SU-DHL-6 (cell line): ENCODE results near the gene GYPB.
"Not testable (repeated sequence)": the region's sequence is repeated elsewhere in the genome, so short reads cannot be mapped to it uniquely, and the experiment has no call there.

ENCODE experiments used
- H2AFZ ChIP-seq: fragments of 200-600 bp; sonication (generic); 2 replicates; pipeline ENCODE4 v1.6.1; 2014; ENCODE audit warnings: low read depth, mild to moderate bottlenecking, moderate library complexity, mixed read lengths, antibody characterized with exemption, low read length; ENCODE audit not compliant: severe bottlenecking
- H3F3A ChIP-seq: fragments of 200-600 bp; shearing (Covaris generic); 2 replicates; pipeline ENCODE4 v1.6.0; 2016; ENCODE audit warnings: antibody characterized with exemption, mild to moderate bottlenecking; ENCODE audit not compliant: insufficient read depth
- H3K27ac ChIP-seq: fragments of 200-600 bp; sonication (generic); 2 replicates; pipeline ENCODE4 v1.5.1; 2016; ENCODE audit warnings: low read depth, mild to moderate bottlenecking, low read length, moderate library complexity, mixed read lengths
- H3K27me3 ChIP-seq: fragments of 200-600 bp; sonication (generic), shearing (Covaris generic); 2 replicates; pipeline ENCODE4 v1.6.0; 2014; ENCODE audit warnings: mild to moderate bottlenecking, low read length
- H3K36me3 ChIP-seq: fragments of 200-600 bp; sonication (generic); 2 replicates; pipeline ENCODE4 v1.6.1; 2014; ENCODE audit warnings: mild to moderate bottlenecking, low read length, mixed read lengths
- H3K4me2 ChIP-seq: fragments of 300-600, 200-600 bp; shearing (Covaris generic), sonication (generic); 2 replicates; pipeline ENCODE4 v1.6.0; 2014; ENCODE audit warnings: low read length, low read depth, mild to moderate bottlenecking; ENCODE audit not compliant: poor library complexity, severe bottlenecking
- H3K4me3 ChIP-seq: fragments of 200-600 bp; sonication (generic); 2 replicates; pipeline ENCODE4 v1.5.1; 2014; ENCODE audit warnings: antibody characterized with exemption, low read length, mild to moderate bottlenecking, mixed read lengths; ENCODE audit not compliant: insufficient read depth, poor library complexity, severe bottlenecking
- H3K79me2 ChIP-seq: fragments of 200-600 bp; sonication (generic); 2 replicates; pipeline ENCODE4 v1.6.1; 2014; ENCODE audit warnings: mild to moderate bottlenecking, low read length, moderate library complexity; ENCODE audit not compliant: insufficient read depth
- H3K9ac ChIP-seq: fragments of 200-600 bp; sonication (generic); 2 replicates; pipeline ENCODE4 v1.7.0; 2014; ENCODE audit warnings: mild to moderate bottlenecking, low read length
- H3K9me2 ChIP-seq: fragments of 200-600 bp; sonication (generic); replicated peaks from 2 replicates; pipeline ENCODE4 v1.6.1; 2014; ENCODE audit warnings: low read length; ENCODE audit not compliant: insufficient read depth
- H3K9me3 ChIP-seq: fragments of 200-600 bp; sonication (generic); 2 replicates; pipeline ENCODE4 v1.6.1; 2014; ENCODE audit warnings: low read length, mixed read lengths; ENCODE audit not compliant: insufficient read depth
- H4K20me1 ChIP-seq: fragments of 200-600 bp; sonication (generic); 2 replicates; pipeline ENCODE4 v1.6.1; 2014; ENCODE audit warnings: low read depth, mild to moderate bottlenecking, antibody characterized with exemption, low read length, moderate library complexity, mixed read lengths

Gene GYPB

GRCh38 chr4:144049495-144050424 lies 30.6 kb upstream of the GYPB start:
- not testable (repeated sequence) for H3K9me3 ChIP-seq, H4K20me1 ChIP-seq, H3K4me2 ChIP-seq, H3K27me3 ChIP-seq, H3K9me2 ChIP-seq, H2AFZ ChIP-seq, H3K27ac ChIP-seq, H3K4me3 ChIP-seq, H3K9ac ChIP-seq, H3K79me2 ChIP-seq, H3F3A ChIP-seq, H3K36me3 ChIP-seq

GRCh38 chr4:144044936-144045335 lies 25.8 kb upstream of the GYPB start:
- not testable (repeated sequence) for H3K9me3 ChIP-seq, H3K4me2 ChIP-seq, H3F3A ChIP-seq, H2AFZ ChIP-seq, H3K9ac ChIP-seq, H4K20me1 ChIP-seq, H3K79me2 ChIP-seq, H3K27me3 ChIP-seq, H3K4me3 ChIP-seq, H3K9me2 ChIP-seq, H3K36me3 ChIP-seq, H3K27ac ChIP-seq

- H3K36me3 ChIP-seq, H4K20me1 ChIP-seq, H2AFZ ChIP-seq, H3K4me2 ChIP-seq, H3K27ac ChIP-seq, H3F3A ChIP-seq, H3K4me3 ChIP-seq, H3K79me2 ChIP-seq, H3K9me2 ChIP-seq, H3K9ac ChIP-seq, H3K27me3 ChIP-seq, H3K9me3 ChIP-seq: not testable (repeated sequence)
Measured at GRCh38 chr4:144032580-144032979, 13.4 kb upstream of the GYPB start.

GRCh38 chr4:144031875-144032274 lies 12.7 kb upstream of the GYPB start:
- not testable (repeated sequence) for H3K4me3 ChIP-seq, H4K20me1 ChIP-seq, H3K9me2 ChIP-seq, H3F3A ChIP-seq, H3K36me3 ChIP-seq, H3K79me2 ChIP-seq, H3K9ac ChIP-seq, H3K27me3 ChIP-seq, H3K4me2 ChIP-seq, H3K27ac ChIP-seq, H3K9me3 ChIP-seq, H2AFZ ChIP-seq

- H3K9me2 ChIP-seq, H3K4me3 ChIP-seq: not testable (repeated sequence)
Measured at GRCh38 chr4:144031369-144031768, 12.2 kb upstream of the GYPB start.

GRCh38 chr4:144030708-144031107 lies 11.5 kb upstream of the GYPB start:
- H3K4me2 ChIP-seq, H3K79me2 ChIP-seq, H3K9me3 ChIP-seq, H4K20me1 ChIP-seq, H3F3A ChIP-seq, H3K27ac ChIP-seq, H3K27me3 ChIP-seq, H3K36me3 ChIP-seq, H3K9ac ChIP-seq, H3K4me3 ChIP-seq, H2AFZ ChIP-seq, H3K9me2 ChIP-seq: not testable (repeated sequence)

More at GRCh38 chr4:144031369-144031768, 12.2 kb upstream of the GYPB start:
- H3K4me2 ChIP-seq, H3K79me2 ChIP-seq, H3F3A ChIP-seq, H3K27ac ChIP-seq, H3K36me3 ChIP-seq, H3K27me3 ChIP-seq, H3K9me3 ChIP-seq, H4K20me1 ChIP-seq, H3K9ac ChIP-seq, H2AFZ ChIP-seq: not testable (repeated sequence)

GRCh38 chr4:144026682-144027081 lies 7.5 kb upstream of the GYPB start:
- not testable (repeated sequence) for H3K27ac ChIP-seq, H3K79me2 ChIP-seq, H3K4me2 ChIP-seq, H3F3A ChIP-seq, H3K36me3 ChIP-seq, H4K20me1 ChIP-seq, H3K9me2 ChIP-seq, H3K9me3 ChIP-seq, H3K27me3 ChIP-seq, H3K9ac ChIP-seq, H2AFZ ChIP-seq, H3K4me3 ChIP-seq

- not testable (repeated sequence) for H3K27me3 ChIP-seq, H2AFZ ChIP-seq, H3K36me3 ChIP-seq, H3K27ac ChIP-seq, H3K4me3 ChIP-seq, H3K9ac ChIP-seq, H4K20me1 ChIP-seq, H3F3A ChIP-seq, H3K9me3 ChIP-seq, H3K9me2 ChIP-seq, H3K79me2 ChIP-seq, H3K4me2 ChIP-seq
Measured at GRCh38 chr4:144024399-144025053, 5.3 kb upstream of the GYPB start.
